HG03135 (cell line): ENCODE data around the gene S100A2.
A peak's percentile ranks its signal among the peaks of the same experiment; 100 is the strongest.

Experiments used
- ATAC-seq: cut with Tn5 transposase; IDR thresholded peaks from one replicate; pipeline ENCODE4 v1.9.1; 2021; ENCODE audit warnings: mild to moderate bottlenecking, moderate library complexity; ENCODE audit not compliant: unreplicated experiment

Gene S100A2

DNA sequence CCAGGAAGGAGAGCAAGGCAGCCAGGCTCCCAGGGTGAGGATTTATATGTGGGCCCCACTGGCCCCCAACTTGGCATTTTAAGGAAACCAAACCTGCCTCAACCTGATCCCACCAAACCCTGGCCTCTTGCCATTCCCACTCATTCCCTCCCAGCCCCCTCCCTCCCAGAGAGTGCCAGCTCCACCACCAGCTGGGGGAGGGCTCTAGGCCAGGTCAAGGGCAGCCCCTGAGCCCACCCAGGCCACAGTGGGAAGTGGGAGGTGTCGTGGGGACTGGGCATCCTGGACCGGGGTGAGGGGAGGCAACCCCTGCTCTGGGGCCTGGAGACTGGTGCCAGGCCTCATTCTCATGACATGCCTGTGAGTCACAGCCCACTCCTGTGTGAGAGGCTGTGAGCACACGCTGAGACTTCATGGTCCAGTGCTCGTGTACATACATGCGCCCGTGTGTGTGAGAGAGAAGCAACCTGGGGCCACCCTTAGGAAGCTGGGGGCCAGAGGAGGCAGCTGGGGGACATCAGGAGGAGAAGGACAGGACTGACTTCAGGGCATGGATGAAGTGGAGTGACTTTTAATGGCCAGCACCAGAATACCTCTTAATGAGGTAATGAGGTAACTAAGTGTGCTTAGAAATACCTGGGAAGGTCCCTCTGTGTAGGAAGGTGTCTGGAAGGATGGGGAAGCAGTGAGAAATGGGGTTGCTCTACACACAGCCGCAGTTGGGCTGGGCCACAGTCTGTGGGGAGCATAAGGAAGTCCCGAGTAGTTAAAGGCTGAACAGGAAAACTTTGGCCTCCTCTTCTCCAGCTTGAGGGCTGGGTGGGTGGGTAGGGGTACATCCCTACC, at the start of gene S100A2:
TSS of gene S100A2 (minus strand) at position 316 of the 846 bp plus-strand sequence. CDS start 1,967 bp downstream, outside the sequence.
- ATAC-seq, result no peak

GRCh38 chr1:153615406-153615805, 49.8 kb upstream of the S100A2 start:
- no peak for ATAC-seq

DNA sequence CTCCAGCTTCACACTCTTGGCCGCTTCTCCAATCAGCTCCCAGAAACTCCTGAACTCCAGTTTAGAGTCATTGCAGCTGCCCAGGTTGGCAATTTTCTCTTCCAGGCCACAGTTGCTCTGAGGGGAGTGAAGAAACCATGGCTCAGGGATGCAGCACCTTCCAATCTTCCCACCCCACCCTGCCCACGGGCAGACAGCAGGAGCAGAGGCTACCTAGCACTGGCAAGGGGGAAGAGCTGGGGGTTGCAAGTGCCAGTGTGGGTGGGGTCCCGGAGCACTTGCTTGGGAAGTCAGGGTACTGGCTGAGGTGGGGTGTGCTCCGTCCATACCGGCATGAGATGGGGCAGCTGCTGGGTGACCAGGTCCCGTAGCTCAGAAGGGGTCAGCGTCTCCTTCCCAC, 49.3 kb upstream of the S100A2 start:
- no peak for ATAC-seq

DNA sequence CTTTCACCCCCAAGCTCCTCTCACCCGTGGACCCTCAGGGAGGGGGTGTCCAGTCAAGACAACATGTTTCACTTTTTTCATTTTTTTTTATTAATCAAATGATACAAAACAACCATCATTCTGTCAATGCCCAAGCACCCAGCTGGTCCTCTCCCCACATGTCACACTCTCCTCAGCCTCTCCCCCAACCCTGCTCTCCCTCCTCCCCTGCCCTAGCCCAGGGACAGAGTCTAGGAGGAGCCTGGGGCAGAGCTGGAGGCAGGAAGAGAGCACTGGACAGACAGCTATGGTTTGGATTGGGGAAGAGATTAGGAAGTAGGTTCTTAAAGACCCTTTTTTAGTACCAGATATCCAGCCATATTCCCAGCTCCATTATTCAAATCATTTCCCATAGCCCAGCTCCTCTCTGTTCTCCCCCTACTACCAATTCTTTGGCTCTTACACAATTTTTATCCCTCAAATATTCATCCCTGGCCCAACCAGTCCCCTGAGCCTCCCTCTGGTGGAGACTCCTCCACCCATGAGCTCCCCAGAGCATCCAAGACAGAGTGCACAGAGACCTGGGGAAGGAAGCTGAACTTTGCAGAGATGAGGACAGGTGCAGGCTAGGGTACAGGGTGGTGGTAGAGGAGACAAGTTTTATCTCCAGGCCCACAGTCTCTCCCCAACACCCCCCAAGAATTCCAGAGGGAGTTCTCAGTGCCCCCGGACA, 48.7 kb upstream of the S100A2 start:
- ATAC-seq, result no peak

DNA sequence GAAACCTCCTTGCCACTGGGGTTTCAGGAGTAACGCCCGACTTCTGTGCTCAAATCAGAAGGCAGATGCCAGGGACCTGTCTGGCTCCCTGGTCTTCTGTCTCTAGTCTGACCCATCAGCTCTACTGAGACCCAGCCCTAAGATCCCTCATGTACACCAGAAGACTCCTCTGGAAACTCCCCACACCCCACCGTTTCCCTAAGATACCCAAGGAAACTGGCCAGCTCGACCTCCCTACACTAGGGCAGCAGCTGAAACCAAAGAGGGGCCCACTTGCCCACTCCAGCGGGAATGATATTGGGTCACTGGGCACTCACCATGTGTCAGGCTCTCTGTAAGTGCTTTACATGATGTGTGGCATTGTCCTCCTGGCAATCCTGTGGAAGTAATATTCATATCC, 47.8 kb upstream of the S100A2 start:
- no peak for ATAC-seq

- no peak for ATAC-seq
Measured at GRCh38 chr1:153612755-153613331, 47.2 kb upstream of the S100A2 start, which contains the start of gene S100A16. Gene S100A16, minus strand, starts transcription at chr1:153613137. Its CDS starts 4,986 bp downstream, at chr1:153608151.

DNA sequence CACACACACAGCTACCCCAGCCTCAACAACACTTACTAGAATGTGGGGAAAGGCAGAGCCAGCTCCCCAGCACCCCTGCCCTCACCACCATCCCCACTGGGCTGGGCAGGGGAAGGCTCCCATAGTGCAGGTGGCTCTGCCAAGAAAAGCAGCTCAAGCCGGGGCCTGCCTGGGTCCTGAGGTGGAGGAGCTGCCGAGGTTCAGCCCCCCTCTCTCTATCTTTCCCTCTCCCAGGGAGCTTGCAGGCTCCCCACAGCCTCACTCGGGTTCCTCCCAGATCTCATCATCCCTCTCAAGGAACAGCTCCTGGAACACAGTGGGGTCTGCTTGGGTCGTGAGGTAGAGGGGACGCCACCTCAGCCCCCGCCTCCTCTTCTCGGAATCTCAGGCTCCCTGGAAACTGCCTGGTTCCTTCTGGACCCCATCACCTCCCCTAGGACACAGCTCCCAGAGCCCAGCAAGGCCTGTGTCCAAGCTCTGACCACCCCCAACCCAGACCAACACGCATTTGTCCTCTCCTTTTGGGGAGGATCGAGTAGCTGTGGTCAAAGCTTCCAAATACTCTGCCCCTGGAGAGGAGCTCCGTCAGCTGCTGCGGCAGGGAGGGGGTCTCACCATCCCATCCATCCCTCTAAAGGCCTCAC, 46.6 kb upstream of the S100A2 start:
- ATAC-seq, result no peak

- no peak for ATAC-seq
Measured at GRCh38 chr1:153611356-153611755, 45.7 kb upstream of the S100A2 start.

- no peak for ATAC-seq
Measured at GRCh38 chr1:153610811-153611301, 45.2 kb upstream of the S100A2 start.

DNA sequence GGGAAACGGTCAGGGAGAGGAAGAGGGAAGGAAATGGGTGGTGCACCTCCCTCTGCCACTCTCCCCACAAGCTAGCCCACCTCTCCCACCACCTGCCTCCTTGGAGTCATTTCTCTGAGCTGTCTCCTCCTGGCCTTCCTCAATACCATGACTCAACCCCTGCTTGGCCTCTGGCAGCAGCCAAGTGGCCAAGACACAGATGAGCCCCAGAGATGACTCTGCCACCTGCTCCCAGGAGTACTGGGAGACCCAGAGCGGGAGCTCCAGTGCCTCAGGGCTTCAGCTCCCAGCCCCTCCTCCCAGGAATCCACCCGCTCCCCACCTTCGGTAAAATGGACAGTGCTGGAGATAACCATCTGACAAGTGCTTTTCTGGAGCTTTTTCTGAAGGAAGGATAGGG, 44.7 kb upstream of the S100A2 start:
- ATAC-seq, result no peak

DNA sequence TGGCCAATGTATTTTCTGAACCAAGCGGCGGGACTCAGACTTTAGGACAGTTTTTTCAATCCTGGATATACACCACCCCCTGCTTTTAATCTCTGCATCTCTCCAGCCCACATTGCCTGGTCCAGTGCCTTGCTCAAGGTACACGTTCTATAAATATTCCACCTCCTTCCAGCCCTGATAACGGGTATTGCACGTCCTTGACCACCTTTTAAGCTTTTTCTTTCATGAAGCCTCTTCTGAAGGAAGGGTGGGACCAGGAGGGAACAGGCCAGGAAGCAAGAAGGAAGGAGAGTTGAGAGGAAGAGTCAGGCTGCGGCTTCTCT, 43.9 kb upstream of the S100A2 start:
- ATAC-seq, result no peak

GRCh38 chr1:153608742-153609584, 43.3 kb upstream of the S100A2 start:
- no peak for ATAC-seq

DNA sequence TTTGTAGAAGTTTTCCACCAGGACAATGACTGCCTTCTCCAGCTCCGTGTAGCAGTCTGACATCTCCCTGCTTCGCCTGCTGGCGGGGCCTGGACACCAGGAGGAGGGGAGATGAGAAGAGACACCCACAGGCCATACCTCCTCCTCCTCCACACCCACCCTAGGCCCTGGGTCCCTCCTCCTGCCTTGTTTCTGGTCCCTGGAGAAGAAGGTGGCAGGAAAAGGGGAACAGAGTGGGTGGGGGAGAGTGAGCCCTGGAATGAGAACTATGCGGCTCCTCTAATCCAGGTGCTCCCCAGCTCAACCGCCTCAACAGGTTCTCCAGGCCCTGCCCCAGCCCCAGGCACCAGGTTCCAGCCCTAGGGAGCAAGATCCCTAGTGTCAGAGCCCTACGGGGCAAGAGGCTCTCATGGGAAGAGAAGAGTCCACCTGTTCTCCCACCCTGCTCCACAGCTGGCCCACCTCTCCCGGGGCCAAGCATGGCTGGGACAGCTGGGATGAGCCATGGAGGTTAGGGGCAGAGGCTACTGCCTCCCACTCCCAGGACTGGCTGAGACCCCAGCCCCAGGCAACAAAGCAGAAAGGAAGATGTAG, 42.5 kb upstream of the S100A2 start:
- no peak for ATAC-seq

- no peak for ATAC-seq
Measured at GRCh38 chr1:153607381-153607780, 41.7 kb upstream of the S100A2 start.

DNA sequence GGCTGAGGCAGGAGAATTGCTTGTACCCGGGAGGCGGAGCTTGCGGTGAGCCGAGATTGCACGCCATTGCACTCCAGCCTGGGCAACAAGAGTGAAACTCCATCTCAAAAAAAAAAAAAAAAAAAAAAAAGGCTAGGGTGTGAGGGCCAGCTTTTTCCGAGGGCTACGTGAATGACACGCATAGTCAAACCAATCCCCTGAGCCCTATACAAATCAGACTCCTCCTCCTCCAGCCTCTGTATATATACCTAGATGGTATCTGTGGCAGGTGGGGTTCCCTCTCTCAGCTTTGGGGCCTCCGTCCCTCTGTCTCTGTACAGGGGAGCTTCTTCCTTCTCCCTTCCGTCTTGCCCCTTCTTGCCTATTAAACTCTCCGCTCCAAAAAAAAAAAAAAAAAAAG, 40.5 kb upstream of the S100A2 start:
- ATAC-seq, result no peak

- no peak for ATAC-seq
Measured at GRCh38 chr1:153602749-153603148, 37.1 kb upstream of the S100A2 start.

- no peak for ATAC-seq
Measured at GRCh38 chr1:153599847-153600246, 34.2 kb upstream of the S100A2 start.

DNA sequence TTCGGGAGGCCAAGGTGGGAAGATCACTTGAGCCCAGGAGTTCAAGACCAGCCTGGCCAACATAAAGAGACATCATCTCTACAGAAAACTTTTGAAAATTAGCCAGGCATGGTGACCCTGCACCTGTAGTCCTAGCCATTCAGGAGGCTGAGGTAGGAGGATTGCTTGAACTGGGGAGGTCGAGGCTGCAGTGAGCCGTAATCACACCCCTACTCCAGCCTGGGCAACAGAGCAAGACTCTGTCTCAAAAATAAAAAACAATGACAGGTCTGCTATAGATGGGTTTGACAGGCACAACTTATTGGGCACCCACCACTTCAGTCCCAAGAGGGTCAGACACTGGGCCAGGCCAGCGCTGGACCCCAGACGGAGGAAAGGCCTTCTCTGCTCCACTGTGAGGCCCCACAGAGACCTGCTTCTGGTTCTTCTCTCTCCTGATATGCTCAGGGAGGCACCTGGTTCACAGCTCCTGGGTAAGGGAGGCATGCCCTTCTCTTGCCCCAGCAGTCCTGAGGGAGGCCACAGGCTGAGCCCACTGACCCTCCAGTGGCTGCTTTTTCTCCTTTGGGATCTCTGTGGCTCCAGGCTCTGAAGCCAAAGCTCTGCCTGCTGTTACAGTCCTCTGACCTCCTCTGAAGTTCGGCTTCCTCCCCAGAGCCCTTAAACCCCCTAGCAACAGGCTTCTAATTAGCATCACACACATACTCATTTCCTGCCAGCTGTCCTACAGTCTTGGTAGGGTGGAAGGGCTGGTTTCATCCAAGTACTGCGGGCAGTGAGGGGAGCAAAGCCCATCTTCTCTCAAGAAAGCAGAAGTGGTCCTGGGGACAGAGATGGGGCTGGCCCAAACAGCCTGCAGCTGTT, 32.9 kb upstream of the S100A2 start:
- ATAC-seq, result peak; percentile 99

GRCh38 chr1:153597206-153597605, 31.6 kb upstream of the S100A2 start:
- ATAC-seq, result no peak
